Raji (cell line): ENCODE measurements around the gene ZNF211.

ENCODE experiments used
- POLR2A ChIP-seq: IDR thresholded peaks from 2 replicates; pipeline ENCODE4 v1.6.1; 2011; ENCODE audit warnings: low read depth, low read length, control low read depth; ENCODE audit not compliant: insufficient read depth

Gene ZNF211

DNA sequence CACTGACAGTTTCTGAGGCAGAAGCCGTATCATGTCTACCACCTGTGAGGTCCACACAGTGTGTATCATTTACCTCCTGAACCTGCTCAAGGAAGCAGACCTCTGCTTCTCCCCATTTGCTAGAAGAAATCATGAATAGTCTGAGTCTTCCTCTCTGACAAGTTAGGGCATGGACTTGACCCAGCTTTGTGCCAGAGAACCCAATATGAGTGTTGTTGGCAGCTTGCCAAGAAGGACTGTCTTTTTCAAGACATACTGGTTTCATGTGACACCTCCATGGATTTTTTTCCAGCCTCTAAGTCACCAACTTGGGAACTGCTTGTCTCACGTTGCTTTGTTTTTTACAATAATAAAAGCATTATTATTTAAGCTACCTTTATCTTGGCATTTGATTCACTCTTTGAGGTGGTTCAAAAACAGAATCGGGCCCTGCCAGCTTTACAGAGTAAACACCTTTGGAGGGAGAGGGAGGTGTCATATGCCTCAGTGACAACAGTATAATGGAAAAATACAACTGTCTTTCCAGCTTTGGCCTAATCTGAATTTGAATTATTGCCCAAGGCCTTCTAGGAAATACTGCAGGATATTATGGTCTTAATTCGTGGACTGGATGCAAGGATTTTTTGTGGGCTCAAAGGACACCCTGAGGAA is 9.6 kb downstream of the ZNF211 start:
- no peak for TF ChIP-seq POLR2A

DNA sequence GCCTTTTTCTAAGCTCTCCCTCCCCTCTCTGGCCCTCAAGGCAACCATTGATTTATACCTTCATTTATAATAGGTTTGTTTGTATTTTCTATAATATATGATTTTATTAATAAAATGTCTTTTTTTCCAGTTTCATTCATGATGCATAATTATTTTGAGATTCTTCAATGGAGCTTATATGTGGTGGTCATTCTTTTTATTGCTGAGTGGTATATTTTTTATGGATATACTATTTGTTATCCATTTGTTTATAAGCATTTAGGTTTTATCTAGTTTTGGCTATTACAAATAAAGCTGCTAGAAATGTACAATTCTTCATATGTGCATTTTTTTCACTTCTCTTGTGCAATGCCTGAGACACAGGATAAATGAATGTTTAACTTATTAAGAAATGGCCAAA is 10.8 kb downstream of the ZNF211 start:
- TF ChIP-seq POLR2A: no peak

DNA sequence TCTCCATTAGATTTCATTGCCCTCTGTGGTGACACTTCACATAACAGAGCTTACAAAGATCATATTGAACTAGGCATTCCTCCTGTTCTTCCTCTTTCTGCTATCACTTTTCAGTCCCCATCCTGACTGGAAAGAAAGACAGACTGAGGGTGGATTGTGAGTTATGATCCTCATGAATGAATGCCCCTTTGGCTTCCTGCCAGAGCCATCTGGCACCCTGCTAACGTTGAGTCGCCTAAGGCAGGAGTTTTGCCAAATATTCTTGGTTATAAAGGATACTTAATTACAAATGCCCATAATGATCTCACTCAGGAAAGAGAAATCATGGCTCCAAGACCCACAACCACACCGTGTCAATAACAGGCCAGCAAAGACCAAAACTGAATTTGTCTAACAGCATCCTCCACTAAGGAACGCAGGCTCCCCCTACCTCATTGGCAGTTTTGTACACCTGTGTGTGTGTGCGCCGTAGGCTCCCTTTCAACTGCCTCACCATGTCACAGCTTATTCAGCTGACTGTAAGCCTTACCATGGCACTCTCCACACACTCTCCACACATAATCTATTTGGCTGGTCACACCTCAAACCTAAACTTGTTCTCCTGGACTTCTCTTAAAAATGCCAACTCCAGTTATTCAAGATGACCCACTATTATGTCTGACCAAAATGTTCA is 15.5 kb downstream of the ZNF211 start:
- TF ChIP-seq POLR2A: no peak

- no peak for TF ChIP-seq POLR2A
These were observed 18.7 kb downstream of the ZNF211 start for GRCh38 chr19:57651654-57651996.

- no peak for TF ChIP-seq POLR2A
These were observed 20.7 kb downstream of the ZNF211 start for GRCh38 chr19:57653689-57654088.

DNA sequence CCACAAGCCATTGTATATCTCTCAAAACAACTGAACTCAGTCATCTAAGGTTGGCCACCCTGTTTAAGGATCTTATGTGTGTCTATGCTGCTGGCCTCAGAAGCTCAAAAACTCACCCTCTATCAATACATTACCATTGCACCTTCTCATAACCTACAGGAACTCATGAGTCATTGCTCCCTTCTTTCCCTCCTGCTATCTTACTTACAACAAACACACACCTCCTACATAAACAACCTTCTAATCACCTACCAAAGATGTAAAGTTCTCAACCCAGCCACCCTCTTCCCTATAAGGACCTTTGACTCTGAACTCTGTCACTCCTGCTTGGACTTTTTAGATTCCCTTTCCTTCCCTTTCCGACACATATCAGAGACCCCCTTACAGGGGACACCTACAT is 22.5 kb downstream of the ZNF211 start:
- no peak for TF ChIP-seq POLR2A

GRCh38 chr19:57656346-57656745 is 23.4 kb downstream of the ZNF211 start:
- no peak for TF ChIP-seq POLR2A

GRCh38 chr19:57664269-57665127 is 31.5 kb downstream of the ZNF211 start:
- TF ChIP-seq POLR2A: no peak

- TF ChIP-seq POLR2A: no peak
These were observed 32.4 kb downstream of the ZNF211 start for GRCh38 chr19:57665261-57665806.

DNA sequence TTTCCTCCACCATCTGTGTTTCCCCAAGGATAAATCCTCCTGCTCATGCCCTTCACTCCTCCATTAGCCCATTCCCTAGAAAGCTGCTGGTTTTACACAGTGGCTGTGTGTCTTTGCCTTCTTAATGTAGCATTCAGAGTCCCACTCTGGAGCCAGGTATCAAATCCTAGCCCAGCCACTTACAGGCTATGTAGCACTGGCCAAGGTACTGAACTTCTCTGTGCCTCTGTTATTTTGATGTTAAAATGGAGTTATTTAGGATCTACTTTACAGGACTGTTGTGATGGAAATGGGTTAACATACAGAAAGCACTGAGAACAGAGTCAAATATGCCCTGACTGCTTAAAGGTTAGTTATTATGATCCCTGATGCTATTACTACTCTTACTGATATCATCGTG is 34.3 kb downstream of the ZNF211 start:
- TF ChIP-seq POLR2A: no peak

DNA sequence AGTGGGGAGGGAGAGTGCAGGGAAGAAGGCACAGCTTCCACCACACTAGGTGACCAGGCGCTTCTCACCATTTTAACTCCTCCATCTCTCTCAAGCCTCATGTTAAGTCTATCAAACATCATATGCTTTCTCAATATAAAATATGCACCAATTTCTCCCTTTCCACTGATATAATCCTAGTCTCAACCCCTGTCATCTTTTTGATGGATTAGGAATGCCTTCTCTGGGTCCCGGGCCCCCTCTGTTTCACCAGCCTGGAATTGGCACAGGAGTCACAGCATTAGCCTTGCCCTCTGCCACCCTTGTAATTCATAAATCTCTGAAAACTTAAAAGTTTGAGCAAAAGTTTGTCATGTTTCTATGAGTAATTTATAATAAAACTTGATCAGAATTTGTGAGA is 35.7 kb downstream of the ZNF211 start, which contains the start of gene ZSCAN4:
Gene ZSCAN4, plus strand, starts transcription at position 301 of the 400 bp plus-strand sequence. CDS start 7,211 bp downstream, outside the sequence.
- no peak for TF ChIP-seq POLR2A

DNA sequence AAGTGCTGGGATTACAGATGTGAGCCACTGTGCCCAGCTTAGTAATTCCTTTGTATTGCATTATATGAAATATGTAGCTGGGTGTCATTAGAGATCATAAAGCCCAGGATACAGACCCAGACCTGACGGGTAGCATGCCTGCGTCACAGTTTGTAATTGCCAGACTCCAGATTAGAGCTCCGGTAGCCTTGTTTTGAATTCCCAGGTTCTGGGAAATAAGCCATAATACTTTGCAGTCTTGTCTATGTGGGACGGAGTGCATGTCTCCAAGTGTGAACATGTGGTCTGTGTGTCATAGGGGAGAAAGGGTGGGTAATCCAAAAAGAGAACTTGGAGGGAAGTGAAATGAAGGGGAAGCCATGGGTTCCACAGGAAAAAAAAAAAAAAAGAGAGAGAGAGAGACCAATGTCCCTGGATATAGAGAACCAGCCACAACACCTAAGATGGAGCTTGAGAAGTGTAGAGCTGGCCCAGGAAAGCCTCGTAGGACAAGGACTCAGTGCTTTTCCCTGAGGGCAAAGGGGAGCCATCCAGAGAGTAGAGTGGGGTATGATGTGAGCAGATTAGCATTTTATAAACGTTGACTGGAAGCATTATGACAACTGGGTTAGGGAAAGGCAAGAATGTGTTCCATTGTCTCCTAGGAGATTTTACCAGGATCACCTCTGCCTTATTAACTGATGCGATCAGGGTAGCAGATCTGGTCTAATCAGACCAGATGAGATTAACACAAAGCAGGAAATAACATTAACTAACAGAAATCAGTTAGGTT is 38.3 kb downstream of the ZNF211 start:
- TF ChIP-seq POLR2A: no peak

GRCh38 chr19:57672466-57672865 is 39.5 kb downstream of the ZNF211 start:
- no peak for TF ChIP-seq POLR2A

DNA sequence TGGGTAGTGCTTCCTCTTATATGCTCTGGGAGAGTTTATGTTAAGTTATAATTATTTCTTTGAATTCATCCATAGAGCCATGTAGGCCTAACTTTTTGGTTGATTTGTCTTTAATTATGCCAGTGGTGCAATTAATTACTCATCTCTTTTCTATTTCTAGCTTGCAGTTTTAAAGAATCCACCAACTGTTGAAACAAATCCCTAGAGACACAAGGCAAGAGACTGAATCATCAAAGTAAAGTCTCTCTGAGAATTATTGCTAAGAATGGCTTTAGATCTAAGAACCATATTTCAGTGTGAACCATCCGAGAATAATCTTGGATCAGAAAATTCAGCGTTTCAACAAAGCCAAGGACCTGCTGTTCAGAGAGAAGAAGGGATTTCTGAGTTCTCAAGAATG is 42.9 kb downstream of the ZNF211 start:
- TF ChIP-seq POLR2A: no peak
